ENCODE data around the gene ZNF669.

GRCh38 chr1:247131236-247131635 lies 27.1 kb upstream of the ZNF669 start:
- TF ChIP-seq POLR2AphosphoS5 (IDR thresholded peaks at IDR 0.05; ENCODE audit: borderline replicate concordance, low read depth, low read length) (no peak), EZH2 (IDR thresholded peaks at IDR 0.05) (no peak)
